Endothelial cell of umbilical vein (primary cell): ENCODE measurements around the gene MIGA2. TPM values are rescaled to one million over a fixed set of nuclear protein-coding genes. Genes with fewer than 3 reads are reported as not detected.

Experiments
- BruUV-seq: library from RNA; stranded (reverse); fragments of 400-500 nt; replicated peaks from 2 replicates; lab custom pipeline; 2021; lab: Mats Ljungman, UMichigan
- CTCF ChIA-PET: fragments of 300-600, 350-600 bp; sonication (Branson Sonifier 250); formaldehyde crosslinking; loops from one replicate; lab custom pipeline; 2021; ENCODE audit warnings: antibody characterized with exemption, inconsistent platforms; lab: Charles Lee
- POLR2A ChIA-PET: fragments of 300-600, 350-600 bp; sonication (Branson Sonifier 250); formaldehyde crosslinking; loops from one replicate; lab custom pipeline; 2021; ENCODE audit warnings: antibody characterized with exemption, inconsistent platforms; lab: Charles Lee
- DNase-seq: peaks from one replicate; pipeline ENCODE4 v3.0.0-alpha.2; 2011; ENCODE audit warnings: low read depth, low spot score
- FAIRE-seq: peaks from 2 replicates; lab custom pipeline; 2011; peaks lifted over from hg19 to GRCh38; lab: Jason Lieb, UNC
- H2AFZ ChIP-seq: 2 replicates; pipeline ENCODE4 v1.6.0; 2012; ENCODE audit warnings: low read depth, low read length, control low read depth, inconsistent platforms
- H3K27ac ChIP-seq: 2 replicates; pipeline ENCODE4 v1.5.1; 2011; ENCODE audit warnings: low read depth, mild to moderate bottlenecking, control low read depth, low read length, moderate library complexity; ENCODE audit not compliant: insufficient read depth
- H3K27me3 ChIP-seq, 2 experiments: 2 replicates each; pipeline versions ENCODE4 v1.6.0 to v1.6.1; 2011; ENCODE audit warnings: low read length in 2 of 2, mixed read lengths in 1 of 2; ENCODE audit not compliant: control insufficient read depth in 2 of 2, insufficient read depth in 2 of 2
- H3K36me3 ChIP-seq, 2 experiments: 2 replicates in 1 of 2; 3 replicates in 1 of 2; pipeline ENCODE4 v1.5.1; 2011; ENCODE audit warnings: low read length in 2 of 2, mild to moderate bottlenecking in 1 of 2, moderate library complexity in 1 of 2; ENCODE audit not compliant: control insufficient read depth in 2 of 2, insufficient read depth in 2 of 2; ENCODE audit errors: extremely low read depth in 1 of 2
- H3K4me1 ChIP-seq: 3 replicates; pipeline ENCODE4 v1.5.1; 2011; ENCODE audit warnings: mild to moderate bottlenecking, low read length; ENCODE audit not compliant: control insufficient read depth, insufficient read depth; ENCODE audit errors: extremely low read depth
- H3K4me2 ChIP-seq: 2 replicates; pipeline ENCODE4 v1.6.1; 2011; ENCODE audit warnings: low read length, control low read depth, mixed read lengths; ENCODE audit not compliant: insufficient read depth
- H3K4me3 ChIP-seq, 3 experiments: fragments of 200-600 bp in 1 of 3; sonication (generic), shearing (Covaris generic) in 1 of 3; replicated peaks in 1 of 3; 2 replicates each; pipeline ENCODE4 v1.5.1; 2011 to 2016; ENCODE audit warnings: control low read depth in 3 of 3, low read length in 3 of 3, mild to moderate bottlenecking in 2 of 3, inconsistent platforms in 1 of 3, low read depth in 1 of 3, moderate library complexity in 1 of 3; ENCODE audit not compliant: insufficient read depth in 1 of 3
- H3K79me2 ChIP-seq: 2 replicates; pipeline ENCODE4 v1.6.0; 2012; ENCODE audit warnings: low read length, inconsistent platforms; ENCODE audit not compliant: control insufficient read depth, insufficient read depth
- H3K9ac ChIP-seq: replicated peaks from 2 replicates; pipeline ENCODE3; 2011; ENCODE audit warnings: low read length, control low read depth; ENCODE audit not compliant: insufficient read depth; ENCODE audit errors: extremely low read depth
- H3K9me1 ChIP-seq: replicated peaks from 3 replicates; pipeline ENCODE4 v1.6.0; 2011; ENCODE audit warnings: mild to moderate bottlenecking, low read length; ENCODE audit not compliant: control insufficient read depth, insufficient read depth; ENCODE audit errors: extremely low read depth
- H3K9me3 ChIP-seq: replicated peaks from 2 replicates; pipeline ENCODE4 v1.5.1; 2012; ENCODE audit warnings: low read length, inconsistent platforms; ENCODE audit not compliant: control insufficient read depth, insufficient read depth
- H4K20me1 ChIP-seq: replicated peaks from 2 replicates; pipeline ENCODE3; 2011; ENCODE audit warnings: mild to moderate bottlenecking, low read length; ENCODE audit not compliant: control insufficient read depth, insufficient read depth; ENCODE audit errors: extremely low read depth
- EZH2 ChIP-seq: IDR thresholded peaks from 2 replicates; pipeline ENCODE4 v1.6.1; 2012; ENCODE audit warnings: borderline replicate concordance, low read depth, mild to moderate bottlenecking, moderate library complexity, low read length, inconsistent platforms; ENCODE audit not compliant: severe bottlenecking
- FOS ChIP-seq: IDR thresholded peaks from 2 replicates; pipeline ENCODE4 v1.6.1; 2011; ENCODE audit warnings: mild to moderate bottlenecking, low read length, moderate library complexity, borderline replicate concordance; ENCODE audit not compliant: insufficient read depth
- GATA2 ChIP-seq: IDR thresholded peaks from 2 replicates; pipeline ENCODE4 v1.7.0; 2011; ENCODE audit warnings: low read depth, mild to moderate bottlenecking, moderate library complexity, mixed read lengths, low read length; ENCODE audit not compliant: insufficient read length, insufficient read depth
- JUN ChIP-seq: IDR thresholded peaks from 2 replicates; pipeline ENCODE4 v1.6.1; 2011; ENCODE audit warnings: borderline replicate concordance, low read depth; ENCODE audit not compliant: insufficient read length, insufficient read depth
- MYC ChIP-seq: IDR thresholded peaks from one replicate; pipeline ENCODE4 v1.6.1; 2011; ENCODE audit warnings: mild to moderate bottlenecking, low read depth, low read length
- POLR2A ChIP-seq: IDR thresholded peaks from 2 replicates; pipeline ENCODE4 v1.6.1; 2012; ENCODE audit warnings: low read depth, mild to moderate bottlenecking, control low read depth, low read length
- POLR2AphosphoS5 ChIP-seq: IDR thresholded peaks from 2 replicates; pipeline ENCODE4 v1.6.1; 2012; ENCODE audit warnings: low read depth, mild to moderate bottlenecking, control low read depth, low read length, moderate library complexity; ENCODE audit not compliant: insufficient read depth
- dilution Hi-C: fragments of 300-500 bp; cut with MboI; formaldehyde crosslinking; loops from one replicate; pipeline ENCODE4 v1.15.0; 2019; ENCODE audit warnings: low sequenced_read_pairs; ENCODE audit not compliant: extremely low pct_ligation_motif_present
- intact Hi-C: fragments of 100-400 bp; cut with micrococcal nuclease; formaldehyde crosslinking; loops from one replicate; pipeline ENCODE4 v1.10.0; 2022
- polyA plus RNA-seq, 4 experiments: library from polyadenylated mRNA; depleted of rRNA in 3 of 4; stranded (reverse) in 3 of 4; unstranded in 1 of 4; fragments of >200 nt; gene quantifications; 2 replicates each; pipeline versions ENCODE4 v1.2.1 to v1.2.3, GENCODE V29; 2011 to 2012; ENCODE audit warnings: missing spikeins in 1 of 4
- total RNA-seq: library from RNA; stranded (reverse); gene quantifications from 2 replicates; pipeline ENCODE4 v1.2.3, GENCODE V29; 2021
- TF ChIP-seq, protein P1 (sequence below): IDR thresholded peaks from 2 replicates; pipeline ENCODE4 v1.6.1; 2011; ENCODE audit not compliant: insufficient read depth, insufficient read length

MIGA2 gene
- total and polyA plus RNA-seq, 2 donors (not counting 3 experiments of a cell fraction or from before 2014, with no cell fraction given), result 27.7 to 28.0 TPM

DNA sequence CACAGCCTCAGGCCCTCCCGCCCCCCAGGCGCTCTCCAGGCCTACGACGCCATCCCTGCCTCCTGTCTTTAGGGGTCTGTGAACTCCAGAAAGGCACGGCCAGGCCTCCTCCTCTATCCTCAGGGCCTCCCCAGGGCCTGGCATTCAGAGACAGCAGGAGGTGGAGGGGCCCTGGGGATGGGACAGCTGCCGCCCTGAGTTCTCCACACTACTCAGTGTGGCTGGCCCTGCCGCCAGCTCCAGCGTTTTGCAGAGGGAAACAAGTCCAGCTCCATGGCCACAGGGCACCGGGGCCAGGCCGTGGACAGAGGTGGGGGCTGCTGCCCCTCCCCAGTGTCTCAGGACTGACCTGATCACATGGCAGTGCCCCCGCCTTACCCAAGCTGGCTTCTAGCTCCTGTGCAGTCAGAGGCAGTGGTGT is 24.7 kb upstream of the MIGA2 start:
- Histone ChIP-seq H3K79me2 (no peaks in the 10 kb centered on the region), H3K36me3 (peaks cover 0 to 24% of the 10 kb centered on the region in 2 experiments), H3K27ac (no peak overlapping the region), H3K4me1 (no peaks in the 10 kb centered on the region), H3K4me2 (no peak overlapping the region), H3K9me1 (no peaks in the 10 kb centered on the region), H3K4me3 (no peak overlapping the region), H3K9ac (no peak overlapping the region), H3K27me3 (no peaks in the 10 kb centered on the region), H2AFZ (no peak overlapping the region), H4K20me1 (no peaks in the 10 kb centered on the region), H3K9me3 (no peaks in the 10 kb centered on the region)
- FAIRE-seq (no peak), DNase-seq (no peak)
- TF ChIP-seq EZH2 (no peak), POLR2A (no peak), JUN (no peak), FOS (no peak), POLR2AphosphoS5 (no peak), GATA2 (no peak), MYC (no peak)
- TF ChIP-seq, protein P1, sequence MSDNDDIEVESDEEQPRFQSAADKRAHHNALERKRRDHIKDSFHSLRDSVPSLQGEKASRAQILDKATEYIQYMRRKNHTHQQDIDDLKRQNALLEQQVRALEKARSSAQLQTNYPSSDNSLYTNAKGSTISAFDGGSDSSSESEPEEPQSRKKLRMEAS, result no peak
- intact Hi-C loops (no loop called here), dilution Hi-C loops (no loop called here)
- BruUV-seq, result no TSS peak
- ChIA-PET POLR2A (no interaction called here), CTCF (no interaction called here)

GRCh38 chr9:129012343-129012742 is 24.1 kb upstream of the MIGA2 start:
- Histone ChIP-seq H3K4me3 (no peak overlapping the region), H3K79me2 (no peaks in the 10 kb centered on the region), H3K27me3 (no peaks in the 10 kb centered on the region), H3K4me2 (no peak overlapping the region), H3K9ac (no peak overlapping the region), H3K36me3 (peaks cover 0 to 24% of the 10 kb centered on the region in 2 experiments), H3K9me1 (no peaks in the 10 kb centered on the region), H3K27ac (no peak overlapping the region), H4K20me1 (no peaks in the 10 kb centered on the region), H2AFZ (no peak overlapping the region), H3K4me1 (no peaks in the 10 kb centered on the region), H3K9me3 (no peaks in the 10 kb centered on the region)
- dilution Hi-C loops, result no loop called here
- no peak for FAIRE-seq
- intact Hi-C loops, result no loop called here
- TF ChIP-seq POLR2A (no peak), GATA2 (no peak)
- CTCF ChIA-PET, result no interaction called here
- DNase-seq, result no peak
- BruUV-seq, result no TSS peak
- POLR2A ChIA-PET, result no interaction called here
